WTC11 (cell line): ENCODE measurements around the gene KCND1. TPM values are rescaled to one million over a fixed set of nuclear protein-coding genes. Genes with fewer than 3 reads are reported as not detected.

Experiments used
- ATAC-seq: fragments of 200-7000 bp; cut with Tn5 transposase; 2 replicates; pipeline ENCODE4 v1.10.0; 2021; ENCODE audit warnings: mild to moderate bottlenecking, moderate library complexity
- CTCF ChIA-PET: fragments of 300-600 bp; sonication (Branson Sonifier 250); formaldehyde crosslinking; loops from one replicate; lab custom pipeline; 2021; ENCODE audit warnings: antibody characterized with exemption; lab: Charles Lee
- POLR2A ChIA-PET: fragments of 350-600 bp; sonication (Branson Sonifier 250); formaldehyde crosslinking; loops from one replicate; lab custom pipeline; 2021; ENCODE audit warnings: antibody characterized with exemption; lab: Charles Lee
- DNase-seq: peaks from one replicate; pipeline ENCODE4 v3.0.0; 2021; ENCODE audit warnings: low spot score
- H3K27ac Mint-ChIP-seq: 2 replicates; pipeline ENCODE4 v1.8.0; 2021; ENCODE audit warnings: mixed read lengths
- H3K27me3 Mint-ChIP-seq: 2 replicates; pipeline ENCODE4 v1.8.0; 2021; ENCODE audit warnings: low read depth, mild to moderate bottlenecking, moderate library complexity, mixed read lengths
- H3K36me3 Mint-ChIP-seq: 2 replicates; pipeline ENCODE4 v1.8.0; 2021; ENCODE audit warnings: mixed read lengths
- H3K4me1 Mint-ChIP-seq: 2 replicates; pipeline ENCODE4 v1.8.0; 2022; ENCODE audit warnings: mixed read lengths
- H3K4me3 Mint-ChIP-seq: 2 replicates; pipeline ENCODE4 v1.8.0; 2021; ENCODE audit warnings: mild to moderate bottlenecking, moderate library complexity, mixed read lengths
- H3K9me3 Mint-ChIP-seq: 2 replicates; pipeline ENCODE4 v1.8.0; 2021; ENCODE audit warnings: mixed read lengths
- ATF1 ChIP-seq: sonication (generic); formaldehyde crosslinking; IDR thresholded peaks from 2 replicates; pipeline ENCODE4 v1.8.1; 2023; ENCODE audit warnings: mild to moderate bottlenecking, moderate library complexity, missing genetic modification reagents
- ESRRA ChIP-seq: sonication (generic); formaldehyde crosslinking; IDR thresholded peaks from 2 replicates; pipeline ENCODE4 v1.8.1; 2022; ENCODE audit warnings: mild to moderate bottlenecking, missing genetic modification reagents, borderline replicate concordance
- FOXJ3 ChIP-seq: sonication (generic); formaldehyde crosslinking; IDR thresholded peaks from 2 replicates; pipeline ENCODE4 v1.9.0; 2021; ENCODE audit warnings: missing genetic modification reagents, mild to moderate bottlenecking, borderline replicate concordance
- FOXK1 ChIP-seq: sonication (generic); formaldehyde crosslinking; IDR thresholded peaks from 2 replicates; pipeline ENCODE4 v1.8.0; 2022; ENCODE audit warnings: mild to moderate bottlenecking, moderate library complexity, missing genetic modification reagents
- FOXP1 ChIP-seq: sonication (generic); formaldehyde crosslinking; IDR thresholded peaks from 2 replicates; pipeline ENCODE4 v1.8.0; 2022; ENCODE audit warnings: missing genetic modification reagents, mild to moderate bottlenecking, moderate library complexity, borderline replicate concordance
- HMGA2 ChIP-seq: fragments of 250-450 bp; sonication (Bioruptor Pico); IDR thresholded peaks from 2 replicates; pipeline ENCODE4 v1.4.0; 2021; ENCODE audit warnings: mild to moderate bottlenecking, moderate library complexity
- IRF1 ChIP-seq: sonication (generic); formaldehyde crosslinking; IDR thresholded peaks from 2 replicates; pipeline ENCODE4 v1.8.0; 2023; ENCODE audit warnings: missing genetic modification reagents
- JUN ChIP-seq: sonication (generic); formaldehyde crosslinking; IDR thresholded peaks from 2 replicates; pipeline ENCODE4 v1.8.0; 2023; ENCODE audit warnings: mild to moderate bottlenecking, missing genetic modification reagents
- MYBL2 ChIP-seq: sonication (generic); formaldehyde crosslinking; IDR thresholded peaks from 2 replicates; pipeline ENCODE4 v1.8.1; 2023; ENCODE audit warnings: mild to moderate bottlenecking, moderate library complexity, missing genetic modification reagents
- NFATC4 ChIP-seq: fragments of 250-450 bp; sonication (Bioruptor Pico); IDR thresholded peaks from 2 replicates; pipeline ENCODE4 v1.9.0; 2021; ENCODE audit warnings: mild to moderate bottlenecking
- NFYB ChIP-seq: sonication (generic); formaldehyde crosslinking; conservative IDR thresholded peaks from 2 replicates; pipeline ENCODE4 v1.8.0; 2022; ENCODE audit warnings: low read depth, missing genetic modification reagents
- PRRX2 ChIP-seq: fragments of 250-450 bp; sonication (Bioruptor Pico); IDR thresholded peaks from 2 replicates; pipeline ENCODE4 v1.8.0; 2021; ENCODE audit warnings: mild to moderate bottlenecking
- SMAD4 ChIP-seq: sonication (generic); formaldehyde crosslinking; IDR thresholded peaks from 2 replicates; pipeline ENCODE4 v1.8.0; 2022; ENCODE audit warnings: mild to moderate bottlenecking, missing genetic modification reagents
- SP1 ChIP-seq: sonication (generic); formaldehyde crosslinking; conservative IDR thresholded peaks from 2 replicates; pipeline ENCODE4 v1.8.1; 2022; ENCODE audit warnings: missing genetic modification reagents
- TEAD1 ChIP-seq: sonication (generic); formaldehyde crosslinking; IDR thresholded peaks from 2 replicates; pipeline ENCODE4 v1.8.0; 2022; ENCODE audit warnings: mild to moderate bottlenecking, missing genetic modification reagents
- ZBTB21 ChIP-seq: sonication (generic); formaldehyde crosslinking; IDR thresholded peaks from 2 replicates; pipeline ENCODE4 v1.8.1; 2023; ENCODE audit warnings: mild to moderate bottlenecking, missing genetic modification reagents, borderline replicate concordance
- ZNF121 ChIP-seq: sonication (generic); formaldehyde crosslinking; IDR thresholded peaks from 2 replicates; pipeline ENCODE4 v1.8.0; 2023; ENCODE audit warnings: missing genetic modification reagents
- ZNF396 ChIP-seq: fragments of 250-450 bp; sonication (Bioruptor Pico); IDR thresholded peaks from 2 replicates; pipeline ENCODE4 v1.8.0; 2021; ENCODE audit warnings: mild to moderate bottlenecking, moderate library complexity, borderline replicate concordance
- ZNF671 ChIP-seq: fragments of 250-450 bp; sonication (Bioruptor Pico); IDR thresholded peaks from 2 replicates; pipeline ENCODE4 v1.8.0; 2021; ENCODE audit warnings: mild to moderate bottlenecking
- total RNA-seq: library from RNA; stranded (reverse); gene quantifications from 3 replicates; pipeline ENCODE4 v1.2.3, GENCODE V29; 2021
- TF ChIP-seq, protein P1 (sequence below): sonication (generic); formaldehyde crosslinking; IDR thresholded peaks from 2 replicates; pipeline ENCODE4 v1.8.0; 2023; ENCODE audit warnings: missing genetic modification reagents, mild to moderate bottlenecking, borderline replicate concordance
- TF ChIP-seq, protein P2 (sequence below): sonication (generic); formaldehyde crosslinking; IDR thresholded peaks from 2 replicates; pipeline ENCODE4 v1.8.1; 2023; ENCODE audit warnings: mild to moderate bottlenecking, missing genetic modification reagents
- TF ChIP-seq, protein P3 (sequence below): sonication (generic); formaldehyde crosslinking; conservative IDR thresholded peaks from 2 replicates; pipeline ENCODE4 v1.8.1; 2022; ENCODE audit warnings: mild to moderate bottlenecking, missing genetic modification reagents
- TF ChIP-seq, protein P4 (sequence below): sonication (generic); formaldehyde crosslinking; IDR thresholded peaks from 2 replicates; pipeline ENCODE4 v1.8.1; 2023; ENCODE audit warnings: mild to moderate bottlenecking, missing genetic modification reagents, moderate library complexity

Gene KCND1
- total RNA-seq, 1 experiment from 2014 or later = 5.4 TPM

GRCh38 chrX:48919360-48919841 is 52.2 kb downstream of the KCND1 start:
- Mint-ChIP-seq H3K4me3 (peak overlapping the region; percentile 93), H3K9me3 (no peaks in the 10 kb centered on the region), H3K4me1 (peaks cover 49% of the 10 kb centered on the region), H3K27ac (peak overlapping the region; percentile 93), H3K27me3 (no peaks in the 10 kb centered on the region), H3K36me3 (peaks cover 54% of the 10 kb centered on the region)
- DNase-seq = peak; percentile 23
- ChIA-PET POLR2A (interaction anchor here (0.5 kb wide), 1 partner anchor 341 kb away, joined by 3 read pairs; no protein-coding TSS in a partner anchor), CTCF (interaction anchor here (0.9 to 1.0 kb wide), 2 partner anchors 27 to 38 kb away, joined by 3 read pairs; partner anchors contain the start of gene OTUD5)
- TF ChIP-seq FOXJ3 = no peak
- peak; percentile 15 for ATAC-seq

- Mint-ChIP-seq H3K4me3 (peak within 1 kb of the TSS; percentile 93), H3K36me3 (peaks cover 55% of the 10 kb centered on the region), H3K27ac (peak within 1 kb of the TSS; percentile 93), H3K9me3 (no peaks in the 10 kb centered on the region), H3K4me1 (peaks cover 50% of the 10 kb centered on the region), H3K27me3 (no peaks in the 10 kb centered on the region)
- peak; percentile 90 for DNase-seq
- CTCF ChIA-PET = interaction anchor here (0.9 to 1.0 kb wide), 2 partner anchors 28 to 39 kb away, joined by 3 read pairs; partner anchors contain the start of gene OTUD5
- POLR2A ChIA-PET = interaction anchor here (0.5 kb wide), 1 partner anchor 341 kb away, joined by 3 read pairs; no protein-coding TSS in a partner anchor
- ATAC-seq = peak; percentile 86
- TF ChIP-seq, protein P1, sequence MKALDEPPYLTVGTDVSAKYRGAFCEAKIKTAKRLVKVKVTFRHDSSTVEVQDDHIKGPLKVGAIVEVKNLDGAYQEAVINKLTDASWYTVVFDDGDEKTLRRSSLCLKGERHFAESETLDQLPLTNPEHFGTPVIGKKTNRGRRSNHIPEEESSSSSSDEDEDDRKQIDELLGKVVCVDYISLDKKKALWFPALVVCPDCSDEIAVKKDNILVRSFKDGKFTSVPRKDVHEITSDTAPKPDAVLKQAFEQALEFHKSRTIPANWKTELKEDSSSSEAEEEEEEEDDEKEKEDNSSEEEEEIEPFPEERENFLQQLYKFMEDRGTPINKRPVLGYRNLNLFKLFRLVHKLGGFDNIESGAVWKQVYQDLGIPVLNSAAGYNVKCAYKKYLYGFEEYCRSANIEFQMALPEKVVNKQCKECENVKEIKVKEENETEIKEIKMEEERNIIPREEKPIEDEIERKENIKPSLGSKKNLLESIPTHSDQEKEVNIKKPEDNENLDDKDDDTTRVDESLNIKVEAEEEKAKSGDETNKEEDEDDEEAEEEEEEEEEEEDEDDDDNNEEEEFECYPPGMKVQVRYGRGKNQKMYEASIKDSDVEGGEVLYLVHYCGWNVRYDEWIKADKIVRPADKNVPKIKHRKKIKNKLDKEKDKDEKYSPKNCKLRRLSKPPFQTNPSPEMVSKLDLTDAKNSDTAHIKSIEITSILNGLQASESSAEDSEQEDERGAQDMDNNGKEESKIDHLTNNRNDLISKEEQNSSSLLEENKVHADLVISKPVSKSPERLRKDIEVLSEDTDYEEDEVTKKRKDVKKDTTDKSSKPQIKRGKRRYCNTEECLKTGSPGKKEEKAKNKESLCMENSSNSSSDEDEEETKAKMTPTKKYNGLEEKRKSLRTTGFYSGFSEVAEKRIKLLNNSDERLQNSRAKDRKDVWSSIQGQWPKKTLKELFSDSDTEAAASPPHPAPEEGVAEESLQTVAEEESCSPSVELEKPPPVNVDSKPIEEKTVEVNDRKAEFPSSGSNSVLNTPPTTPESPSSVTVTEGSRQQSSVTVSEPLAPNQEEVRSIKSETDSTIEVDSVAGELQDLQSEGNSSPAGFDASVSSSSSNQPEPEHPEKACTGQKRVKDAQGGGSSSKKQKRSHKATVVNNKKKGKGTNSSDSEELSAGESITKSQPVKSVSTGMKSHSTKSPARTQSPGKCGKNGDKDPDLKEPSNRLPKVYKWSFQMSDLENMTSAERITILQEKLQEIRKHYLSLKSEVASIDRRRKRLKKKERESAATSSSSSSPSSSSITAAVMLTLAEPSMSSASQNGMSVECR = peak; percentile 24; the same call in 1 of the 2 replicates
- TF ChIP-seq ATF1 (no peak), HMGA2 (CRISPR knock-in tag) (no peak), TEAD1 (CRISPR knock-in tag) (no peak), ZBTB21 (CRISPR knock-in tag) (no peak), PRRX2 (no peak), ZNF396 (CRISPR knock-in tag) (no peak), NFYB (0 out of 2 replicates have a peak, but pooled peaks have one; percentile 17), FOXK1 (no peak), MYBL2 (CRISPR knock-in tag) (no peak), ZNF121 (CRISPR knock-in tag) (no peak), IRF1 (CRISPR knock-in tag) (no peak), NFATC4 (CRISPR knock-in tag) (0 out of 2 replicates have a peak, but pooled peaks have one; percentile 24), FOXP1 (CRISPR knock-in tag) (no peak), SP1 (peak; percentile 60), ZNF671 (CRISPR knock-in tag) (no peak), JUN (CRISPR knock-in tag) (peak; percentile 28; the same call in 1 of the 2 replicates), ESRRA (CRISPR knock-in tag) (no peak), SMAD4 (CRISPR knock-in tag) (no peak)
- TF ChIP-seq, protein P2, sequence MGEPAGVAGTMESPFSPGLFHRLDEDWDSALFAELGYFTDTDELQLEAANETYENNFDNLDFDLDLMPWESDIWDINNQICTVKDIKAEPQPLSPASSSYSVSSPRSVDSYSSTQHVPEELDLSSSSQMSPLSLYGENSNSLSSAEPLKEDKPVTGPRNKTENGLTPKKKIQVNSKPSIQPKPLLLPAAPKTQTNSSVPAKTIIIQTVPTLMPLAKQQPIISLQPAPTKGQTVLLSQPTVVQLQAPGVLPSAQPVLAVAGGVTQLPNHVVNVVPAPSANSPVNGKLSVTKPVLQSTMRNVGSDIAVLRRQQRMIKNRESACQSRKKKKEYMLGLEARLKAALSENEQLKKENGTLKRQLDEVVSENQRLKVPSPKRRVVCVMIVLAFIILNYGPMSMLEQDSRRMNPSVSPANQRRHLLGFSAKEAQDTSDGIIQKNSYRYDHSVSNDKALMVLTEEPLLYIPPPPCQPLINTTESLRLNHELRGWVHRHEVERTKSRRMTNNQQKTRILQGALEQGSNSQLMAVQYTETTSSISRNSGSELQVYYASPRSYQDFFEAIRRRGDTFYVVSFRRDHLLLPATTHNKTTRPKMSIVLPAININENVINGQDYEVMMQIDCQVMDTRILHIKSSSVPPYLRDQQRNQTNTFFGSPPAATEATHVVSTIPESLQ (CRISPR knock-in tag) = no peak
- TF ChIP-seq, protein P3, sequence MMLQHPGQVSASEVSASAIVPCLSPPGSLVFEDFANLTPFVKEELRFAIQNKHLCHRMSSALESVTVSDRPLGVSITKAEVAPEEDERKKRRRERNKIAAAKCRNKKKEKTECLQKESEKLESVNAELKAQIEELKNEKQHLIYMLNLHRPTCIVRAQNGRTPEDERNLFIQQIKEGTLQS = no peak
- TF ChIP-seq, protein P4, sequence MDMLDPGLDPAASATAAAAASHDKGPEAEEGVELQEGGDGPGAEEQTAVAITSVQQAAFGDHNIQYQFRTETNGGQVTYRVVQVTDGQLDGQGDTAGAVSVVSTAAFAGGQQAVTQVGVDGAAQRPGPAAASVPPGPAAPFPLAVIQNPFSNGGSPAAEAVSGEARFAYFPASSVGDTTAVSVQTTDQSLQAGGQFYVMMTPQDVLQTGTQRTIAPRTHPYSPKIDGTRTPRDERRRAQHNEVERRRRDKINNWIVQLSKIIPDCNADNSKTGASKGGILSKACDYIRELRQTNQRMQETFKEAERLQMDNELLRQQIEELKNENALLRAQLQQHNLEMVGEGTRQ = peak; percentile 65
These were observed 52.9 kb downstream of the KCND1 start, which contains the start of gene PIM2 for GRCh38 chrX:48918643-48919340. PIM2 (minus strand) TSS chrX:48919024; CDS start chrX:48918834, 190 bp downstream.
